Activated CD4-positive, CD25-positive, alpha-beta regulatory T cell treated with anti-CD3 and anti-CD28 coated beads, Interleukin-2, amount 50 U/mL, for 24 hours (primary cell): ENCODE results near the gene NAPEPLD.
"Not testable (repeated sequence)": the region's sequence is repeated elsewhere in the genome, so short reads cannot be mapped to it uniquely, and the experiment has no call there.

Experiments
- ATAC-seq, 2 donors: fragments of 150-1000 bp; cut with Tn5 transposase; one replicate each; pipeline ENCODE4 v1.10.0; 2021; ENCODE audit warnings: mild to moderate bottlenecking in 1 of 2, moderate library complexity in 1 of 2

The NAPEPLD gene

GRCh38 chr7:103059471-103059870, 89.4 kb downstream of the NAPEPLD start:
- ATAC-seq: no peak

GRCh38 chr7:103058122-103058521, 90.8 kb downstream of the NAPEPLD start:
- ATAC-seq: no peak

DNA sequence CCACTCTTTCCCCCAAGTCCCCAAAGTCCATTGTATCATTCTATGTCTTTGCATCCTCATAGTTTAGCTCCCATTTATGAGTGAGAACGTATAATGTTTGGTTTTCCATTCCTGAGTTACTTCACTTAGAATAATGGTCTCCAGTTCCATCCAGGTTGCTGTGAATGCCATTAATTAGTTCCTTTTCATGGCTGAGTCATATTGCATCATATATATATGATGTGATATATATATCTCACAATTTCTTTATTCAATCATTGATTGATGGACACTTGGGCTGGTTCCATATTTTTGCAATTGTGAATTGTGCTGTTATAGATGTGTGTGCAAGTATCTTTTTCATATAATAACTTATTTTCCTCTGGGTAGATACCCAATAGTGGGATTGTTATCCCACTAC, 92.9 kb downstream of the NAPEPLD start:
- ATAC-seq: not testable (repeated sequence)

DNA sequence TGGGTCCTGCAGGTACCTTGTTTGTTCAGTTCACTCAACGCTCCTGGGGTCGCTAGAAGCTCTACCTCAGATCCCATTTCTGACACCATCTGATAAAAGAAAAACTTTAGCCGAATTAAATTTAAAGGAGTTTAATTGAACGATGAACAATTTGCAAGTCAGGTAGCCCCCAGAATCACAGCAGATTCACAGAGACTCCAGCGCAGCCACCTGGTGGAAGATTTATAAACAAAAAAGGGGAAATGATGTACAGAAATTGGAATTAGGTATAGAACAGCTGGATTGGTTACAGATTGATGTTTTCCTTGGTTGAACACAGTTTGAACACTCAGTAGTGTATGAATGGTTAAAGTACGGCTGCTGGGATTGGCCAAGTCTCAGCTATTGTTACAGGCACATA, 97.4 kb downstream of the NAPEPLD start:
- ATAC-seq: no peak
